GM06990 (cell line): Measurements from ENCODE around the gene ST3GAL6.

ENCODE experiments used
- DNase-seq: peaks from one replicate; pipeline ENCODE4 v3.0.0-alpha.2; 2011; ENCODE audit not compliant: insufficient read length; ENCODE audit errors: extremely low read depth
- H3K27me3 ChIP-seq: replicated peaks from 2 replicates; pipeline ENCODE4 v1.6.0; 2011; ENCODE audit warnings: low read length; ENCODE audit not compliant: control insufficient read depth, insufficient read depth
- H3K36me3 ChIP-seq: 2 replicates; pipeline ENCODE4 v1.5.1; 2011; ENCODE audit warnings: low read length; ENCODE audit not compliant: control insufficient read depth, insufficient read depth
- H3K4me3 ChIP-seq: replicated peaks from 2 replicates; pipeline ENCODE4 v1.5.1; 2011; ENCODE audit warnings: low read depth, mild to moderate bottlenecking, control low read depth, low read length
- CTCF ChIP-seq: IDR thresholded peaks from 2 replicates; pipeline ENCODE4 v1.5.1; 2011; ENCODE audit warnings: low read length, control low read depth, mild to moderate bottlenecking, inconsistent platforms; ENCODE audit not compliant: insufficient read depth, poor library complexity, severe bottlenecking

The ST3GAL6 gene

GRCh38 chr3:98770261-98771039 lies 7.3 kb downstream of the ST3GAL6 start:
- H3K27me3 ChIP-seq, result no peaks in the 10 kb centered on the region
- no peak overlapping the region for H3K4me3 ChIP-seq
- DNase-seq, result peak; percentile 38

GRCh38 chr3:98772022-98772421 lies 8.9 kb downstream of the ST3GAL6 start:
- no peak for TF ChIP-seq CTCF
- no peak for DNase-seq
- Histone ChIP-seq H3K36me3 (no peaks in the 10 kb centered on the region; the same call in 1 of the 2 replicates), H3K4me3 (no peak overlapping the region), H3K27me3 (no peaks in the 10 kb centered on the region)

More at GRCh38 chr3:98770261-98771039, 7.3 kb downstream of the ST3GAL6 start:
- no peaks in the 10 kb centered on the region; the same call in 1 of the 2 replicates for H3K36me3 ChIP-seq
- no peak for TF ChIP-seq CTCF

GRCh38 chr3:98775459-98776139 lies 12.5 kb downstream of the ST3GAL6 start:
- TF ChIP-seq CTCF, result no peak
- no peak overlapping the region for H3K4me3 ChIP-seq
- H3K36me3 ChIP-seq, result peaks cover 2% of the 10 kb centered on the region
- DNase-seq, result no peak
- H3K27me3 ChIP-seq, result no peaks in the 10 kb centered on the region

GRCh38 chr3:98776140-98776493 lies 13.0 kb downstream of the ST3GAL6 start:
- Histone ChIP-seq H3K27me3 (no peaks in the 10 kb centered on the region), H3K36me3 (peaks cover 2% of the 10 kb centered on the region), H3K4me3 (no peak overlapping the region)
- no peak for TF ChIP-seq CTCF
- DNase-seq, result no peak

GRCh38 chr3:98777286-98777685 lies 14.1 kb downstream of the ST3GAL6 start:
- Histone ChIP-seq H3K4me3 (no peak overlapping the region), H3K36me3 (peaks cover 2% of the 10 kb centered on the region), H3K27me3 (no peaks in the 10 kb centered on the region)
- no peak for TF ChIP-seq CTCF
- DNase-seq, result no peak
